Esophagus muscularis mucosa (tissue), 4 donors: Measurements from ENCODE around the gene IDH2. TPM values are rescaled to one million over a fixed set of nuclear protein-coding genes. Genes with fewer than 3 reads are reported as not detected.
A peak's percentile ranks its signal among the peaks of the same experiment; 100 is the strongest.

ENCODE experiments used
- DNase-seq: peaks from one replicate; pipeline ENCODE4 v3.0.0-alpha.2; 2017; ENCODE audit errors: extremely low spot score
- H3K27ac ChIP-seq, 4 donors: fragments of 200-600 bp; sonication (generic); replicated peaks in 1 of 4; 1 replicate in 3 of 4; 2 replicates in 1 of 4; pipeline ENCODE4 v1.5.1; 2016 to 2019; ENCODE audit warnings: mild to moderate bottlenecking in 1 of 4
- H3K27me3 ChIP-seq, 4 donors: fragments of 200-600 bp; sonication (generic); one replicate each; pipeline versions ENCODE4 v1.5.1 to v1.6.0; 2016 to 2019
- H3K36me3 ChIP-seq, 4 donors: fragments of 200-600 bp; sonication (generic); one replicate each; pipeline ENCODE4 v1.5.1; 2016 to 2019
- H3K4me1 ChIP-seq, 4 donors: fragments of 200-600 bp; sonication (generic); one replicate each; pipeline ENCODE4 v1.5.1; 2016 to 2019
- H3K4me3 ChIP-seq, 4 donors: fragments of 200-600 bp; sonication (generic); 1 replicate in 2 of 4; 2 replicates in 2 of 4; pipeline ENCODE4 v1.5.1; 2016 to 2019; ENCODE audit warnings: mild to moderate bottlenecking in 4 of 4, moderate library complexity in 1 of 4
- H3K9me3 ChIP-seq, 4 donors: fragments of 200-600 bp; sonication (generic); 1 replicate in 3 of 4; 2 replicates in 1 of 4; pipeline ENCODE4 v1.5.1; 2016 to 2019
- CTCF ChIP-seq, 3 experiments: fragments of 200-600 bp in 2 of 3; fragments of 450-650 bp in 1 of 3; sonication (generic) in 2 of 3; IDR thresholded peaks; one replicate each; pipeline ENCODE4 v1.5.1; 2017 to 2019; ENCODE audit warnings: antibody characterized with exemption in 3 of 3, mild to moderate bottlenecking in 2 of 3, moderate library complexity in 1 of 3
- EP300 ChIP-seq: sonication (generic); formaldehyde crosslinking; IDR thresholded peaks from one replicate; pipeline ENCODE4 v1.6.1; 2017; ENCODE audit warnings: antibody characterized with exemption
- POLR2A ChIP-seq: fragments of 450-650 bp; IDR thresholded peaks from one replicate; pipeline ENCODE4 v1.6.1; 2017; ENCODE audit warnings: antibody characterized with exemption, moderate library complexity, mild to moderate bottlenecking, low read depth
- POLR2AphosphoS5 ChIP-seq, 2 donors: sonication (generic); formaldehyde crosslinking; IDR thresholded peaks; one replicate each; pipeline ENCODE4 v1.6.1; 2017; ENCODE audit warnings: antibody characterized with exemption in 2 of 2
- WGBS: methylation state at CpG from one replicate; pipeline ENCODE4 v1.1.5; 2018; 5-methylcytosine and 5-hydroxymethylcytosine counted together
- intact Hi-C: fragments of 100-400 bp; cut with DNase I; formaldehyde crosslinking; loops from one replicate; pipeline ENCODE4 v1.15.1; 2023
- total RNA-seq, 4 donors: library from RNA; depleted of rRNA; stranded (reverse); fragments of >200 nt; gene quantifications; one replicate each; pipeline versions ENCODE4 v1.1.0 to v1.2.1, GENCODE V29; 2016

IDH2 gene
- total RNA-seq, 4 donors from 2014 or later: 119 to 228 (median 171) TPM

DNA sequence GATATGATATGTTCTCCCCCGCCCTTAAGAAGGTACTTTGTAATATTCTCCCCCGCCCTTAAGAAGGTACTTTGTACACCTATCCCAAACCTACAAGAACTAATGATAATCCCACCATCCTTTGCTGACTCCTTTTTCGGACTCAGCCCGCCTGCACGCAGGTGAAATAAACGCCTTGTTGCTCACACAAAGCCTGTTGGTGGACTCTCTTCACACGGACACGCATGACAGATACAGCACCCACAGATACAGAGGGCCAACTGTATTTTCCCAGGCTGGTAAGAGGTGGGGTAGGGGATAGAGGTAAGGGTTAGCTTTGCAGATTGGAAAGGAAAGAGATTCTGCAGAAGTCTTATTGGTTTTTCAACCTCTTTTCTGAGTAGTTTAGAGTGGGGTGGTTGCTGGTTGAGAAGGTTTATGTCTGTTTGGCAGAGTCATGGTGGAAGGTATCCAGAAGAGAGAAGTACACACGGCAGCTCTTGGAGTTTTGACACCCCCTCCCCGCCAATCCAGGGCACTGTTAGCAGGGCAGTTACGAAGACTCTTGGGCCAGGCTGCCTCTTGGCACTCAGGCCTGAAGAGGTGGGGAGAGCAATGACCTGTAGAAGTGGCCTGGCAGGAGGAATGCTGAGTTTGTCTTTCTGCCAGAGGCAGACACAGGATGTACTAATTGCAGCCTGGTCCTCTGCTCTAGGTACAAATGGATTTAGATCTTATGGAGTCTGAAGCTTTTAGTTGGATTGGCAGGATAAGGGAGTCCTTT lies 36.0 kb upstream of the IDH2 start:
- Histone ChIP-seq H3K4me1 (peaks cover 8 to 18% (median 14%) of the 10 kb centered on the region in 4 donors), H3K4me3 (no peak overlapping the region), H3K27me3 (no peaks in the 10 kb centered on the region), H3K36me3 (no peaks in the 10 kb centered on the region), H3K27ac (peak overlapping the region; percentile 4 to 56 (median 42)), H3K9me3 (no peaks in the 10 kb centered on the region)
- no peak for TF ChIP-seq CTCF (IDR thresholded peaks at IDR 0.05)
- TF ChIP-seq EP300: no peak
- no peak for TF ChIP-seq POLR2AphosphoS5 (IDR thresholded peaks at IDR 0.05)
- no peak for TF ChIP-seq POLR2A
- intact Hi-C loops: no loop called here
- no peak for DNase-seq
- 85% methylated on average over 11 of the region's 11 CpGs for WGBS

- TF ChIP-seq POLR2AphosphoS5 (IDR thresholded peaks at IDR 0.05): no peak
- no peak for TF ChIP-seq POLR2A
- TF ChIP-seq CTCF (IDR thresholded peaks at IDR 0.05): no peak
- no peak for TF ChIP-seq EP300
- 91% methylated on average over 5 of the region's 5 CpGs for WGBS
- intact Hi-C loops: no loop called here
- no peaks in the 10 kb centered on the region for H3K36me3 ChIP-seq
- H3K27ac ChIP-seq: no peak overlapping the region
- H3K4me1 ChIP-seq: peaks cover 0 to 1% (median under 1%) of the 10 kb centered on the region in 4 donors
- no peak for DNase-seq
- no peaks in the 10 kb centered on the region for H3K27me3 ChIP-seq
- H3K9me3 ChIP-seq: no peaks in the 10 kb centered on the region
- H3K4me3 ChIP-seq: no peak overlapping the region
Observed at GRCh38 chr15:90132437-90132836, 30.2 kb upstream of the IDH2 start.

GRCh38 chr15:90131848-90132247 lies 29.6 kb upstream of the IDH2 start:
- TF ChIP-seq CTCF (IDR thresholded peaks at IDR 0.05): no peak
- no peak for TF ChIP-seq EP300
- no peak for TF ChIP-seq POLR2AphosphoS5 (IDR thresholded peaks at IDR 0.05)
- no peak for TF ChIP-seq POLR2A
- Histone ChIP-seq H3K36me3 (no peaks in the 10 kb centered on the region), H3K9me3 (no peaks in the 10 kb centered on the region), H3K4me3 (no peak overlapping the region), H3K27me3 (no peaks in the 10 kb centered on the region), H3K27ac (no peak overlapping the region), H3K4me1 (peaks cover 3 to 7% (median 5%) of the 10 kb centered on the region in 4 donors)
- 84% methylated on average over 2 of the region's 2 CpGs for WGBS
- no peak for DNase-seq
- intact Hi-C loops: no loop called here

- Histone ChIP-seq H3K4me3 (no peak overlapping the region), H3K36me3 (no peaks in the 10 kb centered on the region), H3K9me3 (no peaks in the 10 kb centered on the region), H3K27me3 (no peaks in the 10 kb centered on the region), H3K27ac (no peak overlapping the region), H3K4me1 (peaks cover 13 to 14% (median 13%) of the 10 kb centered on the region in 4 donors)
- intact Hi-C loops: no loop called here
- WGBS: 92% methylated on average over 8 of the region's 8 CpGs
- DNase-seq: no peak
- TF ChIP-seq POLR2AphosphoS5 (IDR thresholded peaks at IDR 0.05) (no peak), POLR2A (no peak), CTCF (IDR thresholded peaks at IDR 0.05) (no peak), EP300 (no peak)
Observed at GRCh38 chr15:90130291-90130690, 28.0 kb upstream of the IDH2 start.
